Measurements from ENCODE around the gene FAM185A. TPM values are rescaled to one million over a fixed set of nuclear protein-coding genes. Genes with fewer than 3 reads are reported as not detected.

The FAM185A gene
- total RNA-seq, 2 donors from 2014 or later, result 4.4 to 4.5 TPM

DNA sequence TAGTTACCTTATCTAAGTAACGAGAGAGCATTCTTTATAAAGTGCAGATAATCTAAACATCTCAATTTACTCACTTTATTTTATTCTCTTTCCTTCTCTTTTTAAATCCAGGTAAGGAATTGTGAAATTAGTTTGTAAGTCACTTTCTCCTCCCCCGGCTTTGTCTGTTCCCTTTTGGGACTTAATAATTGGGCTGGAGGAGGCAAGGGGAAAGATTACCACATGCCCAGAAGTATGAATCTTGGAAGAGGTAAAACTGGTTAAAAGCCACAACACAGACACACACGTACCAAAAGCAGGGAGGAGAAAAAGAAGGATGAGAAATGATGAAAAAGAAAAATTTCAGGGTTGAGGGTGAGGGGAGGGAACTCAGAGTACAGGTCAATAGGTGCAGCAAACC is 100.7 kb downstream of the FAM185A start:
- DNase-seq (no peak), ATAC-seq (no peak)
- intact Hi-C loops (cut with DNase I), result no loop called here

DNA sequence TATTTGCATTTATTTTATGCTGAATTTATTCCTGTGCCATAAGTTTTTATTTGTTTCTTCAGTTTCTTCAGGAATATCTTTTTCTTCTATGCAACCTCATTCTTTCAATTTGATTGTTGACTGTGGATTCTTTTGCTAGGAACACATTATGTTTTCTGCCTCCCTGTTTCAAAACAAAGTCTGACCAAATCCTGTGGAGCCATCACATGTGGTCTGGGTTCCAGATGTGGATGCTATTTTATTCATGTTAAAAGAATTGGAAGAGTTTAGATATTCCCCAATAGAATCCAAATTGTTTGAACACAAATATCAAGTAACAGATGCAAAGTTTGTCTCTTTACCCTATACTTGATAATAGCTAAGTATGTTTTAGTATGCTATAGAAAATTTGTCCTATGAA is 107.2 kb downstream of the FAM185A start:
- DNase-seq (no peak), ATAC-seq (no peak)
- intact Hi-C loops (cut with DNase I), result no loop called here

Other genes starting within 250 kb of the FAM185A start
- gene RASA4B, start 231.2 kb upstream of the FAM185A start, total RNA-seq, result 10 to 100 TPM in 1 of 2 donors, 1 to 10 TPM in 1; 3.2 to 14.3 TPM
- gene UPK3BL2, start 205.3 kb upstream of the FAM185A start, total RNA-seq, result 1 to 10 TPM; 2.9 to 3.1 TPM
- not detected for gene SPDYE2, start 197.8 kb upstream of the FAM185A start, total RNA-seq
- gene POLR2J3, start 176.4 kb upstream of the FAM185A start, total RNA-seq, result 10 to 100 TPM in 1 of 2 donors, 1 to 10 TPM in 1; 9.2 to 14.6 TPM
- 10 to 100 TPM; 16.2 to 33.5 TPM for gene RASA4, start 132.2 kb upstream of the FAM185A start, total RNA-seq
- 10 to 100 TPM in 1 of 2 donors, 1 to 10 TPM in 1; 8.3 to 19.2 TPM for gene UPK3BL1, start 106.2 kb upstream of the FAM185A start, total RNA-seq
- gene SPDYE2B, start 98.7 kb upstream of the FAM185A start, total RNA-seq, result not detected
- gene POLR2J2, start 77.3 kb upstream of the FAM185A start, total RNA-seq, result 1 to 10 TPM; 1.9 to 4.2 TPM
- 1 to 10 TPM; 2.5 to 5.9 TPM for gene LRRC17, start 164.0 kb downstream of the FAM185A start, total RNA-seq

Measured in left cardiac atrium (tissue), 4 donors.